Suprapubic skin (tissue), 4 donors: ENCODE data around the gene LYST.

ENCODE experiments used
- POLR2A ChIP-seq, 2 donors: fragments of 450-650 bp; IDR thresholded peaks; one replicate each; pipeline ENCODE4 v1.6.1; 2017; ENCODE audit warnings: antibody characterized with exemption in 2 of 2, mild to moderate bottlenecking in 2 of 2, moderate library complexity in 2 of 2
- POLR2AphosphoS5 ChIP-seq, 3 donors: sonication (generic); formaldehyde crosslinking; IDR thresholded peaks; one replicate each; pipeline ENCODE4 v1.6.1; 2017; ENCODE audit warnings: antibody characterized with exemption in 3 of 3
- TF ChIP-seq, protein P1 (sequence below), 2 donors: fragments of 200-600 bp in 1 of 2; fragments of 450-650 bp in 1 of 2; sonication (generic) in 1 of 2; IDR thresholded peaks; one replicate each; pipeline ENCODE4 v1.5.1; 2016 to 2019; ENCODE audit warnings: antibody characterized with exemption in 2 of 2, mild to moderate bottlenecking in 1 of 2, moderate library complexity in 1 of 2

DNA sequence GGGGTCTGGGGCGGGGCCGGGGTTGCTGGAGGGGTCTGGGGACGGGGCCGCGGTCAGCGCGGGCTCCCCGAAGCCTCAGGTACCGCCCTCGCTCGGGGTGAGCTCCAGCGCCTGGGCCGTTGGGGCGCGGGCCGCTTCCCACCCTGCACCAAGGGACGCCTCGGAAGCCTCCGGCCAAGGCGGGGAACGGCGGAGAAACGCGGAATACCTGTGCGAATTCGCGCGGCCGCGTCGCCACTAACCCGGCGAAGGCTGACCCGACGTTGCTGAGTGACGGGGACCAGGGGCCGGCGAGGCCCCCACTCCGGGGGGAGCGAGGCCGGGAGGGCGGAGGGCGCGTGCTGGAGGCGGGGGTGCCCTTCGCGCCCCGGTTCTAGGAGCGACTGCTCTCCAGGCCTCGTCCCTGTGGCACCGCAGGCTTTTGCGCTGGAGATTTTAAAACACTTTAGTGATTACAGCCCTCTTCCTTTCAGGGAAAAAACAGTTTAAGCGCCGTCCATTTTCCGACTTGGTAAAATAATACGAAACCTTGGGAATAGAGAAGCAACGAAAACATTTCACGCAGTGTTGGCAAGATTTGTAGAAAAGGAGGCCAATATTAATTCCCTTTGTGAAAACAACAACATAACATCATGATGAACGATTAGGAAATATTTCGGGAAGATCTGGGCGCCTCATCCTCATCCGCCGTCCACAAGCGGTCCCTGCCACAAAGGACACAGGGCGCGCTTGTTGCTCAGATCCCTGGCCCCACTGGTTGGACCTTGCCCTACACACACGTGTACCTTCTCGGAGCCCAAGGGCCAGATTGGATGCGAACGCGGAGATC lies 216.2 kb downstream of the LYST start:
- TF ChIP-seq POLR2A (IDR thresholded peaks at IDR 0.05) (no peak), POLR2AphosphoS5 (IDR thresholded peaks at IDR 0.05) (no peak)
- TF ChIP-seq, protein P1, sequence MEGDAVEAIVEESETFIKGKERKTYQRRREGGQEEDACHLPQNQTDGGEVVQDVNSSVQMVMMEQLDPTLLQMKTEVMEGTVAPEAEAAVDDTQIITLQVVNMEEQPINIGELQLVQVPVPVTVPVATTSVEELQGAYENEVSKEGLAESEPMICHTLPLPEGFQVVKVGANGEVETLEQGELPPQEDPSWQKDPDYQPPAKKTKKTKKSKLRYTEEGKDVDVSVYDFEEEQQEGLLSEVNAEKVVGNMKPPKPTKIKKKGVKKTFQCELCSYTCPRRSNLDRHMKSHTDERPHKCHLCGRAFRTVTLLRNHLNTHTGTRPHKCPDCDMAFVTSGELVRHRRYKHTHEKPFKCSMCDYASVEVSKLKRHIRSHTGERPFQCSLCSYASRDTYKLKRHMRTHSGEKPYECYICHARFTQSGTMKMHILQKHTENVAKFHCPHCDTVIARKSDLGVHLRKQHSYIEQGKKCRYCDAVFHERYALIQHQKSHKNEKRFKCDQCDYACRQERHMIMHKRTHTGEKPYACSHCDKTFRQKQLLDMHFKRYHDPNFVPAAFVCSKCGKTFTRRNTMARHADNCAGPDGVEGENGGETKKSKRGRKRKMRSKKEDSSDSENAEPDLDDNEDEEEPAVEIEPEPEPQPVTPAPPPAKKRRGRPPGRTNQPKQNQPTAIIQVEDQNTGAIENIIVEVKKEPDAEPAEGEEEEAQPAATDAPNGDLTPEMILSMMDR (IDR thresholded peaks at IDR 0.05): no peak
